HepG2 (cell line): ENCODE measurements around the gene TCN1. TPM values are rescaled to one million over a fixed set of nuclear protein-coding genes. Genes with fewer than 3 reads are reported as not detected.

ENCODE experiments used
- BORCS8-MEF2B ChIP-seq: sonication (generic); formaldehyde crosslinking; IDR thresholded peaks from 2 replicates; pipeline ENCODE4 v1.8.0; 2022; ENCODE audit warnings: mild to moderate bottlenecking, missing genetic modification reagents
- FOXC1 ChIP-seq: sonication (generic); formaldehyde crosslinking; IDR thresholded peaks from 2 replicates; pipeline ENCODE4 v1.8.0; 2022; ENCODE audit warnings: mild to moderate bottlenecking, missing genetic modification reagents, borderline replicate concordance
- HMG20A ChIP-seq: IDR thresholded peaks from 2 replicates; pipeline ENCODE4 v1.6.1; 2016; ENCODE audit warnings: borderline replicate concordance
- HMG20B ChIP-seq: conservative IDR thresholded peaks from 2 replicates; pipeline ENCODE4 v1.6.1; 2016; ENCODE audit warnings: missing genetic modification reagents, missing compliant biosample characterization
- MAZ ChIP-seq, 2 experiments: sonication (generic) in 1 of 2; formaldehyde crosslinking in 1 of 2; IDR thresholded peaks; 2 replicates each; pipeline versions ENCODE4 v1.5.0 to v1.6.1; 2012 to 2020; ENCODE audit warnings: low read depth in 2 of 2, mild to moderate bottlenecking in 2 of 2, borderline replicate concordance in 1 of 2, improper control_type of control experiment in 1 of 2, low read length in 1 of 2, missing genetic modification reagents in 1 of 2, moderate library complexity in 1 of 2
- NCOA1 ChIP-seq: sonication (generic); formaldehyde crosslinking; IDR thresholded peaks from 2 replicates; pipeline ENCODE4 v1.9.0; 2021; ENCODE audit warnings: missing genetic modification reagents
- PITX1 ChIP-seq: sonication (generic); formaldehyde crosslinking; IDR thresholded peaks from 2 replicates; pipeline ENCODE4 v1.5.1; 2020; ENCODE audit warnings: mild to moderate bottlenecking, missing genetic modification reagents
- TBL1XR1 ChIP-seq: fragments of 150-350 bp; IDR thresholded peaks from 2 replicates; pipeline ENCODE4 v1.6.1; 2014; ENCODE audit warnings: borderline replicate concordance, low read length; ENCODE audit not compliant: partially characterized antibody
- ZBTB42 ChIP-seq: sonication (generic); formaldehyde crosslinking; IDR thresholded peaks from 2 replicates; pipeline ENCODE4 v1.5.0; 2020; ENCODE audit warnings: mild to moderate bottlenecking, missing genetic modification reagents
- ZNF713 ChIP-seq: sonication (generic); formaldehyde crosslinking; IDR thresholded peaks from 2 replicates; pipeline ENCODE4 v1.4.0; 2020; ENCODE audit warnings: mild to moderate bottlenecking, missing genetic modification reagents
- ZNF773 ChIP-seq: sonication (generic); formaldehyde crosslinking; IDR thresholded peaks from 2 replicates; pipeline ENCODE4 v1.4.0; 2020; ENCODE audit warnings: missing genetic modification reagents, borderline replicate concordance
- polyA plus RNA-seq, 8 experiments: library from polyadenylated mRNA; depleted of rRNA in 3 of 8; stranded (reverse) in 7 of 8; unstranded in 1 of 8; fragments of >200 nt; fragmentation: Illumina TruSeq in 4 of 8; extraction: Trizol in 4 of 8; gene quantifications; 2 replicates each; pipeline versions ENCODE4 v1.2.1 to v1.2.3, GENCODE V29; 2011 to 2016; ENCODE audit warnings: low read depth in 4 of 8, missing spikeins in 1 of 8, mixed read lengths in 1 of 8; ENCODE audit not compliant: insufficient read depth in 1 of 8
- total RNA-seq, 5 experiments: library from RNA; depleted of rRNA; stranded (reverse); fragments of >200 nt; fragmentation: Illumina TruSeq; extraction: Trizol; gene quantifications; 2 replicates each; pipeline ENCODE4 v1.2.3, GENCODE V29; 2016; ENCODE audit warnings: low read depth in 1 of 5
- TF ChIP-seq, protein P1 (sequence below): sonication (generic); formaldehyde crosslinking; IDR thresholded peaks from 2 replicates; pipeline ENCODE4 v1.4.0; 2020; ENCODE audit warnings: missing genetic modification reagents, low read depth, mild to moderate bottlenecking, borderline replicate concordance
- TF ChIP-seq, protein P2 (sequence below), 2 experiments: sonication (generic) in 1 of 2; formaldehyde crosslinking in 1 of 2; IDR thresholded peaks; 2 replicates each; pipeline versions ENCODE4 v1.4.0 to v1.6.1; 2016 to 2020; ENCODE audit warnings: borderline replicate concordance in 1 of 2, low read depth in 1 of 2, mild to moderate bottlenecking in 1 of 2, missing genetic modification reagents in 1 of 2
- TF ChIP-seq, protein P3 (sequence below): sonication (generic); formaldehyde crosslinking; IDR thresholded peaks from 2 replicates; pipeline ENCODE4 v1.4.0; 2020; ENCODE audit warnings: missing genetic modification reagents
- TF ChIP-seq, protein P4 (sequence below): sonication (generic); formaldehyde crosslinking; IDR thresholded peaks from 2 replicates; pipeline ENCODE4 v1.5.0; 2020; ENCODE audit warnings: missing genetic modification reagents

The TCN1 gene
- total and polyA plus RNA-seq, 2 of the 13 experiments (the other 11 are each of a cell fraction or from before 2014, with no cell fraction given) = not detected

DNA sequence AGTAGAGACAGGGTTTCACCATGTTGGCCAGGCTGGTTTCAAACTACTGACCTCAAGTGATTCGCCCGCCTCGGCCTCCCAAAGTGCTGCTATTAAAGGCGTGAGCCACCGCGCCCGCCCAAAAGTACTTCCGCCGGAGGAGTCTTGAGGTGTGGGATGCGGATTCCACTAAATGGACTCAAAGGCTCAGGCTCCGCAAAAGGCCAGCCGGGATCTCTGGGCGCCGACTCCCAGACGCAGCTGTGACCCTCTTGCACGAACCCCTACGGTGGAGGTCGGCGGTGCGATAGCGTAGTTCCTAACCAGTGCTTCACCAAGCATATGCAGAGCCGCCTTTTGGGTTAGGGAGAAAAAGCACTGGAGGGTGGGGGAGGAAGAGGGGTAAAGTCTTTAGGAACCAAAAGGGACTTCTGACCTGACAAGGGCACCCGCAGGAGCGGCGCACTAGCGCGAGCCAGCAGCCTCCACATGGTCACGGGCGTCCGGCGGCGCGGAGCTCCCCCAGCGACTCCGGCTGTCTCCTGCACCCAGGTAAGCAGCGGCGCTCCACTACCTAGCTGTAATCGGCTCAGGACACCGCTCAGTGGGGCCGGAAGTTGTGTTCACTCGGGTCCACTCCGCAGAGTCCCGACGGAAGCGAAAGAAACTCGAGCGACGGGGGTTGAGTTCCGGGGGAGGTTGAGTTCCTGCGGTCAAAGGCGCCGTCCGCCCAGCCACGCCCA, 55.9 kb downstream of the TCN1 start, which contains the start of gene MRPL16 (continued):
- TF ChIP-seq ZNF773 (no peak), MAZ (IDR thresholded peaks at IDR 0.05; ENCODE audit: borderline replicate concordance, low read depth, low read length) (peak; percentile 73), MAZ (CRISPR knock-in tag; IDR thresholded peaks at IDR 0.05; ENCODE audit: low read depth) (0 out of 2 replicates have a peak, but pooled peaks have one; percentile 52), BORCS8-MEF2B (CRISPR knock-in tag) (peak; percentile 67; the same call in 1 of the 2 replicates), HMG20B (CRISPR knock-in tag) (peak; percentile 33; the same call in 1 of the 2 replicates), ZBTB42 (CRISPR knock-in tag) (no peak), ZNF713 (no peak), FOXC1 (CRISPR knock-in tag) (peak; percentile 53; the same call in 1 of the 2 replicates), TBL1XR1 (peak; percentile 85), PITX1 (peak; percentile 36), HMG20A (CRISPR knock-in tag) (no peak), NCOA1 (no peak; the same call in 1 of the 2 replicates)
- TF ChIP-seq, protein P1, sequence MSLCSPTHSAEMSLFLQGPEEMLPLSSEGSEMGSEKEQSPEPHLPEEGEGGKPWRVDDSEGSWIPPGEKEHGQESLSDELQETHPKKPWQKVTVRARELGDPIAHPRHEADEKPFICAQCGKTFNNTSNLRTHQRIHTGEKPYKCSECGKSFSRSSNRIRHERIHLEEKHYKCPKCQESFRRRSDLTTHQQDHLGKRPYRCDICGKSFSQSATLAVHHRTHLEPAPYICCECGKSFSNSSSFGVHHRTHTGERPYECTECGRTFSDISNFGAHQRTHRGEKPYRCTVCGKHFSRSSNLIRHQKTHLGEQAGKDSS = peak; percentile 79; the same call in 1 of the 2 replicates
- TF ChIP-seq, protein P2, sequence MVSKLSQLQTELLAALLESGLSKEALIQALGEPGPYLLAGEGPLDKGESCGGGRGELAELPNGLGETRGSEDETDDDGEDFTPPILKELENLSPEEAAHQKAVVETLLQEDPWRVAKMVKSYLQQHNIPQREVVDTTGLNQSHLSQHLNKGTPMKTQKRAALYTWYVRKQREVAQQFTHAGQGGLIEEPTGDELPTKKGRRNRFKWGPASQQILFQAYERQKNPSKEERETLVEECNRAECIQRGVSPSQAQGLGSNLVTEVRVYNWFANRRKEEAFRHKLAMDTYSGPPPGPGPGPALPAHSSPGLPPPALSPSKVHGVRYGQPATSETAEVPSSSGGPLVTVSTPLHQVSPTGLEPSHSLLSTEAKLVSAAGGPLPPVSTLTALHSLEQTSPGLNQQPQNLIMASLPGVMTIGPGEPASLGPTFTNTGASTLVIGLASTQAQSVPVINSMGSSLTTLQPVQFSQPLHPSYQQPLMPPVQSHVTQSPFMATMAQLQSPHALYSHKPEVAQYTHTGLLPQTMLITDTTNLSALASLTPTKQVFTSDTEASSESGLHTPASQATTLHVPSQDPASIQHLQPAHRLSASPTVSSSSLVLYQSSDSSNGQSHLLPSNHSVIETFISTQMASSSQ (IDR thresholded peaks at IDR 0.05; ENCODE audit: low read depth) = peak; percentile 53; the same call in 1 of the 2 replicates
- TF ChIP-seq, protein P2 (CRISPR knock-in tag; IDR thresholded peaks at IDR 0.05; ENCODE audit: borderline replicate concordance) = peak; percentile 66; the same call in 1 of the 2 replicates
- TF ChIP-seq, protein P3, sequence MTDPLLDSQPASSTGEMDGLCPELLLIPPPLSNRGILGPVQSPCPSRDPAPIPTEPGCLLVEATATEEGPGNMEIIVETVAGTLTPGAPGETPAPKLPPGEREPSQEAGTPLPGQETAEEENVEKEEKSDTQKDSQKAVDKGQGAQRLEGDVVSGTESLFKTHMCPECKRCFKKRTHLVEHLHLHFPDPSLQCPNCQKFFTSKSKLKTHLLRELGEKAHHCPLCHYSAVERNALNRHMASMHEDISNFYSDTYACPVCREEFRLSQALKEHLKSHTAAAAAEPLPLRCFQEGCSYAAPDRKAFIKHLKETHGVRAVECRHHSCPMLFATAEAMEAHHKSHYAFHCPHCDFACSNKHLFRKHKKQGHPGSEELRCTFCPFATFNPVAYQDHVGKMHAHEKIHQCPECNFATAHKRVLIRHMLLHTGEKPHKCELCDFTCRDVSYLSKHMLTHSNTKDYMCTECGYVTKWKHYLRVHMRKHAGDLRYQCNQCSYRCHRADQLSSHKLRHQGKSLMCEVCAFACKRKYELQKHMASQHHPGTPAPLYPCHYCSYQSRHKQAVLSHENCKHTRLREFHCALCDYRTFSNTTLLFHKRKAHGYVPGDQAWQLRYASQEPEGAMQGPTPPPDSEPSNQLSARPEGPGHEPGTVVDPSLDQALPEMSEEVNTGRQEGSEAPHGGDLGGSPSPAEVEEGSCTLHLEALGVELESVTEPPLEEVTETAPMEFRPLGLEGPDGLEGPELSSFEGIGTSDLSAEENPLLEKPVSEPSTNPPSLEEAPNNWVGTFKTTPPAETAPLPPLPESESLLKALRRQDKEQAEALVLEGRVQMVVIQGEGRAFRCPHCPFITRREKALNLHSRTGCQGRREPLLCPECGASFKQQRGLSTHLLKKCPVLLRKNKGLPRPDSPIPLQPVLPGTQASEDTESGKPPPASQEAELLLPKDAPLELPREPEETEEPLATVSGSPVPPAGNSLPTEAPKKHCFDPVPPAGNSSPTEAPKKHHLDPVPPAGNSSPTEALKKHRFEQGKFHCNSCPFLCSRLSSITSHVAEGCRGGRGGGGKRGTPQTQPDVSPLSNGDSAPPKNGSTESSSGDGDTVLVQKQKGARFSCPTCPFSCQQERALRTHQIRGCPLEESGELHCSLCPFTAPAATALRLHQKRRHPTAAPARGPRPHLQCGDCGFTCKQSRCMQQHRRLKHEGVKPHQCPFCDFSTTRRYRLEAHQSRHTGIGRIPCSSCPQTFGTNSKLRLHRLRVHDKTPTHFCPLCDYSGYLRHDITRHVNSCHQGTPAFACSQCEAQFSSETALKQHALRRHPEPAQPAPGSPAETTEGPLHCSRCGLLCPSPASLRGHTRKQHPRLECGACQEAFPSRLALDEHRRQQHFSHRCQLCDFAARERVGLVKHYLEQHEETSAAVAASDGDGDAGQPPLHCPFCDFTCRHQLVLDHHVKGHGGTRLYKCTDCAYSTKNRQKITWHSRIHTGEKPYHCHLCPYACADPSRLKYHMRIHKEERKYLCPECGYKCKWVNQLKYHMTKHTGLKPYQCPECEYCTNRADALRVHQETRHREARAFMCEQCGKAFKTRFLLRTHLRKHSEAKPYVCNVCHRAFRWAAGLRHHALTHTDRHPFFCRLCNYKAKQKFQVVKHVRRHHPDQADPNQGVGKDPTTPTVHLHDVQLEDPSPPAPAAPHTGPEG (CRISPR knock-in tag) = peak; percentile 67
- TF ChIP-seq, protein P4, sequence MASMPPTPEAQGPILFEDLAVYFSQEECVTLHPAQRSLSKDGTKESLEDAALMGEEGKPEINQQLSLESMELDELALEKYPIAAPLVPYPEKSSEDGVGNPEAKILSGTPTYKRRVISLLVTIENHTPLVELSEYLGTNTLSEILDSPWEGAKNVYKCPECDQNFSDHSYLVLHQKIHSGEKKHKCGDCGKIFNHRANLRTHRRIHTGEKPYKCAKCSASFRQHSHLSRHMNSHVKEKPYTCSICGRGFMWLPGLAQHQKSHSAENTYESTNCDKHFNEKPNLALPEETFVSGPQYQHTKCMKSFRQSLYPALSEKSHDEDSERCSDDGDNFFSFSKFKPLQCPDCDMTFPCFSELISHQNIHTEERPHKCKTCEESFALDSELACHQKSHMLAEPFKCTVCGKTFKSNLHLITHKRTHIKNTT (CRISPR knock-in tag) = no peak
